A673 (cell line): ENCODE measurements around the gene FKBP5. TPM values are rescaled to one million over a fixed set of nuclear protein-coding genes. Genes with fewer than 3 reads are reported as not detected.
A peak's percentile ranks its signal among the peaks of the same experiment; 100 is the strongest.

Experiments used
- BruUV-seq: library from RNA; stranded (reverse); fragments of 400-500 nt; replicated peaks from 2 replicates; lab custom pipeline; 2021; lab: Mats Ljungman, UMichigan
- CTCF ChIA-PET: fragments of 300-600 bp; sonication (Branson Sonifier 250); formaldehyde crosslinking; loops from one replicate; lab custom pipeline; 2022; ENCODE audit warnings: antibody characterized with exemption; lab: Charles Lee
- POLR2A ChIA-PET: fragments of 300-600 bp; sonication (Branson Sonifier 250); formaldehyde crosslinking; loops from one replicate; lab custom pipeline; 2022; ENCODE audit warnings: antibody characterized with exemption; ENCODE audit not compliant: low non-redundant PET; lab: Charles Lee
- DNase-seq: peaks from one replicate; pipeline ENCODE4 v3.0.0-alpha.2; 2015; ENCODE audit warnings: low spot score
- H3K27ac ChIP-seq: fragments of 200-600 bp; sonication (generic); 2 replicates; pipeline ENCODE4 v1.5.1; 2016; ENCODE audit warnings: mixed run types, low read depth, mild to moderate bottlenecking, mixed read lengths, antibody characterized with exemption, low read length; ENCODE audit not compliant: poor library complexity, severe bottlenecking
- H3K27me3 ChIP-seq: fragments of 200-600 bp; sonication (generic); replicated peaks from 2 replicates; pipeline ENCODE4 v1.6.1; 2017; ENCODE audit warnings: mixed run types, low read depth, mild to moderate bottlenecking, mixed read lengths, antibody characterized with exemption, low read length; ENCODE audit not compliant: insufficient read depth, poor library complexity
- H3K36me3 ChIP-seq: fragments of 200-600 bp; sonication (generic); 2 replicates; pipeline ENCODE4 v1.6.1; 2016; ENCODE audit warnings: mixed run types, mild to moderate bottlenecking, mixed read lengths, antibody characterized with exemption, low read length; ENCODE audit not compliant: insufficient read depth, poor library complexity, severe bottlenecking
- H3K4me1 ChIP-seq: fragments of 200-600 bp; sonication (generic); 2 replicates; pipeline ENCODE4 v1.6.1; 2017; ENCODE audit warnings: mixed run types, mild to moderate bottlenecking, mixed read lengths, antibody characterized with exemption, low read length; ENCODE audit not compliant: insufficient read depth, poor library complexity, severe bottlenecking
- H3K4me3 ChIP-seq: fragments of 200-600 bp; sonication (generic); 2 replicates; pipeline ENCODE4 v1.5.1; 2016; ENCODE audit warnings: low read depth, mixed run types, mild to moderate bottlenecking, mixed read lengths, low read length; ENCODE audit not compliant: poor library complexity, severe bottlenecking
- H3K9me3 ChIP-seq: fragments of 200-600 bp; sonication (generic); 2 replicates; pipeline ENCODE4 v1.6.1; 2016; ENCODE audit warnings: mixed run types, low read depth, mild to moderate bottlenecking, mixed read lengths, antibody characterized with exemption, low read length; ENCODE audit not compliant: poor library complexity, severe bottlenecking
- CTCF ChIP-seq: fragments of 300-800, 200-600 bp; sonication (generic); conservative IDR thresholded peaks from 2 replicates; pipeline ENCODE4 v1.5.1; 2017; ENCODE audit warnings: low read depth, mild to moderate bottlenecking, antibody characterized with exemption, low read length, moderate library complexity, mixed read lengths
- EZH2 ChIP-seq: fragments of 200-600 bp; sonication (generic); IDR thresholded peaks from 2 replicates; pipeline ENCODE4 v1.6.1; 2017; ENCODE audit warnings: borderline replicate concordance, low read depth, mild to moderate bottlenecking, mixed read lengths, antibody characterized with exemption, low read length; ENCODE audit not compliant: poor library complexity, severe bottlenecking
- intact Hi-C: fragments of 100-400 bp; cut with micrococcal nuclease; formaldehyde crosslinking; loops from one replicate; pipeline ENCODE4 v1.10.0; 2022; ENCODE audit not compliant: unreplicated experiment
- total RNA-seq: library from RNA; stranded (reverse); gene quantifications from 2 replicates; pipeline ENCODE4 v1.2.3, GENCODE V29; 2021

The FKBP5 gene
- total RNA-seq, 1 experiment from 2014 or later: 20.4 TPM

GRCh38 chr6:35687658-35688604 is 784 bp downstream of the FKBP5 start:
- H3K27me3 ChIP-seq: no peaks in the 10 kb centered on the region
- intact Hi-C loops: loop anchor here (2.0 kb wide), 1 partner anchor 39 kb away; no protein-coding TSS in a partner anchor
- no peaks in the 10 kb centered on the region for H3K9me3 ChIP-seq
- H3K27ac ChIP-seq: no peak overlapping the region
- peak overlapping the region; percentile 67 for H3K4me3 ChIP-seq
- POLR2A ChIA-PET: interaction anchor here (0.8 kb wide), 1 partner anchor 149 kb away, joined by 5 read pairs; no protein-coding TSS in a partner anchor
- BruUV-seq: no TSS peak
- CTCF ChIA-PET: interaction anchor here (0.6 kb wide), 1 partner anchor 237 kb away, joined by 5 read pairs; no protein-coding TSS in a partner anchor
- H3K4me1 ChIP-seq: peaks cover 9% of the 10 kb centered on the region
- peak; percentile 57 for DNase-seq
- no peak for TF ChIP-seq CTCF
- TF ChIP-seq EZH2: no peak
- no peaks in the 10 kb centered on the region for H3K36me3 ChIP-seq

- TF ChIP-seq CTCF: no peak
- TF ChIP-seq EZH2: no peak
- ChIA-PET POLR2A (interaction anchor here (0.8 kb wide), 1 partner anchor 148 kb away, joined by 5 read pairs; no protein-coding TSS in a partner anchor), CTCF (interaction anchor here (0.6 to 2.0 kb wide), 3 partner anchors 15 to 238 kb away, joined by 4 to 7 read pairs (median 5); partner anchors contain the start of gene ARMC12)
- BruUV-seq: TSS peak; percentile 50
- H3K9me3 ChIP-seq: no peaks in the 10 kb centered on the region
- H3K27me3 ChIP-seq: no peaks in the 10 kb centered on the region
- H3K27ac ChIP-seq: no peak overlapping the region
- peak overlapping the region; percentile 67 for H3K4me3 ChIP-seq
- DNase-seq: no peak
- intact Hi-C loops: no loop called here
- H3K36me3 ChIP-seq: no peaks in the 10 kb centered on the region
- peaks cover 9% of the 10 kb centered on the region for H3K4me1 ChIP-seq
These were observed 1.7 kb downstream of the FKBP5 start for GRCh38 chr6:35686873-35687555.

GRCh38 chr6:35686436-35686835 is 2.3 kb downstream of the FKBP5 start:
- Histone ChIP-seq H3K4me3 (no peak overlapping the region), H3K4me1 (peaks cover 9% of the 10 kb centered on the region), H3K36me3 (no peaks in the 10 kb centered on the region), H3K27ac (no peak overlapping the region), H3K9me3 (no peaks in the 10 kb centered on the region), H3K27me3 (no peaks in the 10 kb centered on the region)
- DNase-seq: no peak
- CTCF ChIA-PET: interaction anchor here (0.6 to 2.0 kb wide), 2 partner anchors 16 to 50 kb away, joined by 4 to 7 read pairs; partner anchors contain the start of gene ARMC12
- POLR2A ChIA-PET: no interaction called here
- BruUV-seq: no TSS peak
- TF ChIP-seq EZH2: no peak
- no peak for TF ChIP-seq CTCF
- intact Hi-C loops: no loop called here
